ENCODE results near the gene HTRA1. TPM values are rescaled to one million over a fixed set of nuclear protein-coding genes. Genes with fewer than 3 reads are reported as not detected.

HTRA1 gene
- total RNA-seq, 8 experiments from 2014 or later: 0.55 to 186 (median 5.3) TPM

- in situ Hi-C loops (cut with MboI; ENCODE audit: low pct_unique_long_range_greater_than_20kb in 2 of 9, low sequenced_read_pairs in 9 of 9, unreplicated experiment in 9 of 9): no loop called here
- H3K27ac ChIP-seq: no peak overlapping the region
- H3K4me1 ChIP-seq (replicated peaks in 1 of 2): no peaks in the 10 kb centered on the region
- ATAC-seq (replicated peaks in 6 of 8): no peak
- 40 to 94% (median 80%) methylated on average over 1 to 3 of the region's 5 CpGs; no CpG with 5 or more reads in 4 of the 10 experiments for WGBS, 10 experiments
- no peak overlapping the region for H3K4me3 ChIP-seq
These were observed 7.1 kb downstream of the HTRA1 start for GRCh38 chr10:122468307-122468925.

- H3K4me1 ChIP-seq (replicated peaks in 1 of 2): no peaks in the 10 kb centered on the region
- ATAC-seq (replicated peaks in 6 of 8): peak in 3 of 8 experiments; percentile 52 to 95 (median 86)
- no peak overlapping the region for H3K27ac ChIP-seq
- in situ Hi-C loops (cut with MboI; ENCODE audit: low pct_unique_long_range_greater_than_20kb in 2 of 9, low sequenced_read_pairs in 9 of 9, unreplicated experiment in 9 of 9): no loop called here
- 0 to 91% (median 70%) methylated on average over 2 to 11 of the region's 11 CpGs; no CpG with 5 or more reads in 1 of the 10 experiments for WGBS, 10 experiments
- H3K4me3 ChIP-seq: no peak overlapping the region
These were observed 7.8 kb downstream of the HTRA1 start for GRCh38 chr10:122468926-122469781.

- in situ Hi-C loops (cut with MboI; ENCODE audit: low pct_unique_long_range_greater_than_20kb in 2 of 9, low sequenced_read_pairs in 9 of 9, unreplicated experiment in 9 of 9): no loop called here
- peaks cover 4 to 5% of the 10 kb centered on the region in 2 donors for H3K4me1 ChIP-seq (replicated peaks in 1 of 2)
- no peak overlapping the region for H3K4me3 ChIP-seq
- 0 to 100% (median 94%) methylated on average over 1 to 4 of the region's 4 CpGs for WGBS, 10 experiments
- ATAC-seq (replicated peaks in 6 of 8): no peak
- H3K27ac ChIP-seq: no peak overlapping the region
These were observed 8.5 kb downstream of the HTRA1 start for GRCh38 chr10:122469848-122470247.

- H3K4me3 ChIP-seq: no peak overlapping the region
- H3K27ac ChIP-seq: no peak overlapping the region
- H3K4me1 ChIP-seq (replicated peaks in 1 of 2): peaks cover 21% of the 10 kb centered on the region in 2 donors
- 17 to 100% (median 92%) methylated on average over 1 to 4 of the region's 4 CpGs; no CpG with 5 or more reads in 2 of the 10 experiments for WGBS, 10 experiments
- ATAC-seq (replicated peaks in 6 of 8): no peak
- in situ Hi-C loops (cut with MboI; ENCODE audit: low pct_unique_long_range_greater_than_20kb in 2 of 9, low sequenced_read_pairs in 9 of 9, unreplicated experiment in 9 of 9): no loop called here
These were observed 10.3 kb downstream of the HTRA1 start for GRCh38 chr10:122471531-122472177.

GRCh38 chr10:122473116-122473515 is 11.8 kb downstream of the HTRA1 start:
- in situ Hi-C loops (cut with MboI; ENCODE audit: low pct_unique_long_range_greater_than_20kb in 2 of 9, low sequenced_read_pairs in 9 of 9, unreplicated experiment in 9 of 9): no loop called here
- Histone ChIP-seq H3K27ac (no peak overlapping the region), H3K4me1 (replicated peaks in 1 of 2) (peaks cover 21% of the 10 kb centered on the region in 2 donors), H3K4me3 (no peak overlapping the region)
- no peak for ATAC-seq (replicated peaks in 6 of 8)
- WGBS, 10 experiments: 80 to 100% (median 93%) methylated on average over 2 to 6 of the region's 8 CpGs; no CpG with 5 or more reads in 1 of the 10 experiments

- in situ Hi-C loops (cut with MboI; ENCODE audit: low pct_unique_long_range_greater_than_20kb in 2 of 9, low sequenced_read_pairs in 9 of 9, unreplicated experiment in 9 of 9): no loop called here
- H3K4me1 ChIP-seq (replicated peaks in 1 of 2): peaks cover 21% of the 10 kb centered on the region in 2 donors
- no peak overlapping the region for H3K27ac ChIP-seq
- peak in 2 of 8 experiments; percentile 32 to 44 for ATAC-seq (replicated peaks in 6 of 8)
- 61 to 100% (median 83%) methylated on average over 3 to 10 of the region's 15 CpGs; no CpG with 5 or more reads in 2 of the 10 experiments for whole genome bisulfite sequencing, 10 experiments
- no peak overlapping the region for H3K4me3 ChIP-seq
These were observed 12.9 kb downstream of the HTRA1 start for GRCh38 chr10:122474131-122474818.

- no peak overlapping the region for H3K4me3 ChIP-seq
- in situ Hi-C loops (cut with MboI; ENCODE audit: low pct_unique_long_range_greater_than_20kb in 2 of 9, low sequenced_read_pairs in 9 of 9, unreplicated experiment in 9 of 9): no loop called here
These were observed 13.7 kb downstream of the HTRA1 start for GRCh38 chr10:122475100-122475499.

GRCh38 chr10:122475591-122476332 is 14.4 kb downstream of the HTRA1 start:
- H3K27ac ChIP-seq: no peak overlapping the region
- WGBS, 10 experiments: 9 to 90% (median 48%) methylated on average over 2 to 11 of the region's 16 CpGs; no CpG with 5 or more reads in 3 of the 10 experiments
- H3K4me3 ChIP-seq: no peak overlapping the region
- peak in 7 of 8 experiments; percentile 27 to 94 (median 72) for ATAC-seq (replicated peaks in 6 of 8)
- in situ Hi-C loops (cut with MboI; ENCODE audit: low pct_unique_long_range_greater_than_20kb in 2 of 9, low sequenced_read_pairs in 9 of 9, unreplicated experiment in 9 of 9): no loop called here
- H3K4me1 ChIP-seq (replicated peaks in 1 of 2): peaks cover 21% of the 10 kb centered on the region in 2 donors

More at GRCh38 chr10:122475100-122475499, 13.7 kb downstream of the HTRA1 start:
- WGBS, 10 experiments: 0 to 70% (median 50%) methylated on average over 1 to 6 of the region's 12 CpGs; no CpG with 5 or more reads in 2 of the 10 experiments
- no peak overlapping the region for H3K27ac ChIP-seq
- ATAC-seq (replicated peaks in 6 of 8): peak in 4 of 8 experiments; percentile 11 to 26 (median 18)
- H3K4me1 ChIP-seq (replicated peaks in 1 of 2): peaks cover 21% of the 10 kb centered on the region in 2 donors

- H3K4me1 ChIP-seq (replicated peaks in 1 of 2): peaks cover 21% of the 10 kb centered on the region in 2 donors
- peak in 3 of 8 experiments; percentile 3 to 25 (median 11) for ATAC-seq (replicated peaks in 6 of 8)
- WGBS, 10 experiments: 35 to 100% (median 76%) methylated on average over 1 to 4 of the region's 6 CpGs; no CpG with 5 or more reads in 5 of the 10 experiments
- in situ Hi-C loops (cut with MboI; ENCODE audit: low pct_unique_long_range_greater_than_20kb in 2 of 9, low sequenced_read_pairs in 9 of 9, unreplicated experiment in 9 of 9): no loop called here
- no peak overlapping the region for H3K27ac ChIP-seq
- no peak overlapping the region for H3K4me3 ChIP-seq
These were observed 15.0 kb downstream of the HTRA1 start for GRCh38 chr10:122476333-122476695.

GRCh38 chr10:122477436-122477835 is 16.1 kb downstream of the HTRA1 start:
- peaks cover 21% of the 10 kb centered on the region in 2 donors for H3K4me1 ChIP-seq (replicated peaks in 1 of 2)
- no peak for ATAC-seq (replicated peaks in 6 of 8)
- H3K27ac ChIP-seq: no peak overlapping the region
- H3K4me3 ChIP-seq: no peak overlapping the region
- WGBS, 10 experiments: 80 to 100% (median 89%) methylated on average over 1 to 4 of the region's 5 CpGs; no CpG with 5 or more reads in 4 of the 10 experiments
- in situ Hi-C loops (cut with MboI; ENCODE audit: low pct_unique_long_range_greater_than_20kb in 2 of 9, low sequenced_read_pairs in 9 of 9, unreplicated experiment in 9 of 9): no loop called here

GRCh38 chr10:122478971-122479370 is 17.6 kb downstream of the HTRA1 start:
- no peak overlapping the region for H3K27ac ChIP-seq
- WGBS, 10 experiments: 14 to 90% (median 85%) methylated on average over 2 to 4 of the region's 7 CpGs; no CpG with 5 or more reads in 4 of the 10 experiments
- H3K4me3 ChIP-seq: no peak overlapping the region
- H3K4me1 ChIP-seq (replicated peaks in 1 of 2): peaks cover 21% of the 10 kb centered on the region in 2 donors
- no peak for ATAC-seq (replicated peaks in 6 of 8)
- in situ Hi-C loops (cut with MboI; ENCODE audit: low pct_unique_long_range_greater_than_20kb in 2 of 9, low sequenced_read_pairs in 9 of 9, unreplicated experiment in 9 of 9): no loop called here

Data from motor neuron (in vitro differentiated cells).